Stimulated activated CD8-positive, alpha-beta memory T cell treated with anti-CD3 and anti-CD28 coated beads, Interleukin-2, amount 100 ng/mL, for 1 hour (primary cell): ENCODE data around the gene APOL3.
"Not testable (repeated sequence)": the region's sequence is repeated elsewhere in the genome, so short reads cannot be mapped to it uniquely, and the experiment has no call there.

Experiments used
- DNase-seq, 2 donors: peaks; one replicate each; pipeline ENCODE4 v3.0.0-alpha.2; 2020; ENCODE audit warnings: low read depth in 2 of 2

Gene APOL3

GRCh38 chr22:36156515-36157419 is 3.8 kb downstream of the APOL3 start:
- DNase-seq: peak; percentile 31 to 45

DNA sequence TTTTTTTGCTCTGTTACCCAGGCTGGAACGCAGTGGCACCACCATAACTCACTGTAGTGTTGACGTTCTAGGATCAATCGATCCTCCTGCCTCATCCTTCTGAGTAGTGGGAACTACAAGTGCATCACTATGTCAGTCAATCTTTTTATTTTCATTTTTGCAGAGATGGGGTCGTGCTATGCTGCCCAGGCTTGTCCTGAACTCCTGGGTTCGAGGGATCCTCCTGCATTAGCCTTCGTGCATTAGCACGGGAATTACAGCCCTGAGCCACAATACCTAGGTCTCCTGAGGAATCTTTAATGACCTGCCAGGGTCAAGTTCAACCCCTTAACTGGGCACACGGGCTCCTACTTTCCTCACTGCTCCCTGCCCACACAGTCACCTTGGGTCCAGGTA is 4.4 kb downstream of the APOL3 start:
- no peak for DNase-seq

GRCh38 chr22:36155702-36156101 is 4.9 kb downstream of the APOL3 start:
- no peak for DNase-seq

- no peak for DNase-seq
These were observed 6.1 kb downstream of the APOL3 start for GRCh38 chr22:36154423-36154945.

GRCh38 chr22:36153501-36154422 is 6.8 kb downstream of the APOL3 start:
- no peak for DNase-seq

- DNase-seq: not testable (repeated sequence)
These were observed 7.7 kb downstream of the APOL3 start for GRCh38 chr22:36152821-36153220.

DNA sequence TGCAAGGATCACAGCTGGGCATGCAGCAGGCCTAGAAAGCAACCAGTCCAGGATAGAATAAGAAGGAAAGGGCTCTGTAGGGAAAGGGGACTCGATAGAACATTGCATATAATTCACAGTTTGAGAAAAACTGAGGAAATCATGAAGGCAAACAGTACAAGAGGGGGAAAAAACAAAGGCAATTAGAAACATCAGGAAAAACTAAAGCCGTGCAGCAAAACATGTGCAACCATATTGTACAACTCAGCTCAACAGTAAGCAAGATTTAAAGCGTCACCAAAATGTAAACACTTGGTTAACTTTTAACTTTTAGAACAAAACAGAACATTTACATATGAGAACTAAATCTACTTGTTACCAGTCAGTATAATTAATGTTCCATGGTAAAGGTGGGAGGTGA is 8.5 kb downstream of the APOL3 start:
- DNase-seq: no peak

GRCh38 chr22:36151006-36151595 is 9.5 kb downstream of the APOL3 start:
- no peak for DNase-seq

- DNase-seq: no peak
These were observed 11.1 kb downstream of the APOL3 start for GRCh38 chr22:36149441-36149840.

DNA sequence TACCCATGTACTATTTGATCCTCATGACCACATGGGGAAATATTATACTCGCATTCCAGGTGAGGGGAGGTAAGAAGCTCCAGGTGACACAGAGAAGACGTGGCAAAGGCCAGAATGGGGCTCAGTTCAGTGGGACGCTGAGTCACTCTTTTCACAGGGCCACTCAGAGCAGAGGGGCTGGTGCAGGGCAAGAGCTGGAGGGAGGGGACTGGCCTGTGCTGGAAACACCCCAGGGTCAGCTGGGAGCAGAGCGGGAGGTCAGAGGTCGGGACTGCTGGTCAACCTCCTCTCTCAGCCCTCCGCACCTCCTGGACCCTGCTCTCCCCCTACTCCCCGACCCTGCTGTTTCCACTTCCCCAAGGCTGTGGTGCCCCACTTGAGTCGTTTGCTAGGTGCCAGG is 12.1 kb downstream of the APOL3 start:
- no peak for DNase-seq

DNA sequence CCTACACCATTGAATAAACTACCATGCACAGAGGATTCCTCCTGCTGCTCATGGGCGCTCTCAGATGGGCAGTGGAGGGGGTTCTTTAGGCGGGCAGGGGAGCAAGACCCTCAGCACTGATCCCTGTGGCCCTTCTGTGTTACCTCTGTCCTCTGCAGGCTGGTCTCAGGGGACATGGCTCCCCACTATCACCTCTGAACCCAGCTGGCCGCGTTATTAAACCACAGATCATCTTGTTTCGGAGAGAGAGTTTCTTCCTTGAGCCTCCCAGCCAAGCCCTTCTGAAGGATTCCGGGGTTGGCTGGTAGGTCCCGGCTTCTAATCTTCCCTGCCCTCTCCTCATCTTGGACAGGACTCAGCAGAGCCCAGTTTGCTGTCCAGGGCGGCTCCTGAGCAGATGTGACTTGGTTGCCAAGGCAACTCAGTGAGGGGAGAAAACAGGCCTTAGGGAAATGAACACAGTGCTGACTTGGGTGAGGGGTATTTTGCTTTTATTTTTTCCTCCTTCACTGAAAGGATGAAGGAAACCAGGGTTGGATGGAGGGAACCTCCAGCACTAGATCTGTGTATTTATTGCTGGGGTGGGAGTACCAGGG is 13.3 kb downstream of the APOL3 start:
- DNase-seq: no peak

DNA sequence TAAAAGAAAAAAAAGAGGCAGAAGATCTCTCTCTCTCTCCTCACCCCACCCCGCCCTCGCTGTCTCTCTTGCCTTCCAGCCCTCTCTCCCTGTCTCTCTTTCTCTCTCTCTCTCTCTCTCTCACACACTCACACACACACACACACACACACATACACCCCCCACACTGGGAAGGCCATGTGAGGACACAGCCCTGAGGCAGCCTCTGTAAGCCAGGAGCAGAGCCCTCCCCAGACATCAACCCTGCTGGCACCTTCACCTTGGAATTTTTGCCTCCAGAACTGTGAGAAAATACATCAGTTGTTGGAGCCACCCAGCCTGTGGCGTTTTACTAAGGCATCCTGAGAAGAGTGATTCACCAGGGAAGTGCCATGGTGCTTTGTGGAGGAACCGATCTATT is 14.7 kb downstream of the APOL3 start:
- no peak for DNase-seq

DNA sequence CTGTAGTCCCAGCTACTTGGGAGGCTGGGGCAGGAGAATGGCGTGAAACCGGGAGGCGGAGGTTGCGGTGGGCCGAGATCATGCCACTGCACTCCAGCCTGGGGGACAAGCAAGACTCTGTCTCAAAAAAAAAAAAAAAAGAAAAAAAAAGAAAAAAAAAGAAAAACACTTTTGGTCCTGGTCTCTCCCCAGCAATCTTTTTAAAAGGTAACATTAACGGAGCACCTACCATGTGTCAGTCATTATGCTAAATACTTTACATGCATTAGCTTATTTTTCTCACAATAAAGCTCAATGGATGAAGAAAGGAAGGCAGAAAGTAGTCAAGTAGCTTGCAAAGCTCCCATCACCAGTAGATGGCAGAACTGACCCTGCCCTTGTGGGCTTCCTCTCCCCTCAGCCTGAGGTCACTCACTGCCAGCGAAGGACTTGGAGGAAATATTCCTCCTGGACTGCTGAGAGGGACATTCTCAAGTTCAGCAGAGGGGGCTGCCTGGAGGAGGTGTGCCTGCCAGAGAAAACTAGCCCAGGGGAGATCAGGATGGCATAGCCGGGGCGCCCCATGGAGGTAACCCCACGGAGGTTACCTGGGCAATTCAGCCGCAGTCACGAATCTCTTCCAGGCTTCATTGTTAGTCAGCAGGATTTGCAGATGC is 15.5 kb downstream of the APOL3 start:
- no peak for DNase-seq

DNA sequence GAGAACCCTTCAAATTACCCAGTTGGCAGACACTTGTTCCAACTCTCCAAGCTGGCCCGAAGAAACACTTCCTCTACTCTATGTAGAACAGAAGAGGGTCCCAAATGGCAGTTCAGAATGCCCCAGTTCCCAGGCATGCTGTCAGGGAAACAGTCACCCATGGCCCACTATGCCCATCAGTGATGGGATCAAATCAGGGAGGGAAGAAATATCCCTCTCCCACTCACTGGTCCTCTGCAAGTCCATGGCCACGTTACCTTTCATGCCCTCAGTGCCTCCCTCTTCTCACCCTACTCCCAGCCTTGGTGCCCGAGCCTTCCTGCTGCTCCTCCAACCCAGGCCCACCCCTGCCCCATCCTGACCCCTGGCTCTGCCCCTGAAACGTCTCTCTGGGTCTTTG is 16.6 kb downstream of the APOL3 start:
- DNase-seq: no peak

DNA sequence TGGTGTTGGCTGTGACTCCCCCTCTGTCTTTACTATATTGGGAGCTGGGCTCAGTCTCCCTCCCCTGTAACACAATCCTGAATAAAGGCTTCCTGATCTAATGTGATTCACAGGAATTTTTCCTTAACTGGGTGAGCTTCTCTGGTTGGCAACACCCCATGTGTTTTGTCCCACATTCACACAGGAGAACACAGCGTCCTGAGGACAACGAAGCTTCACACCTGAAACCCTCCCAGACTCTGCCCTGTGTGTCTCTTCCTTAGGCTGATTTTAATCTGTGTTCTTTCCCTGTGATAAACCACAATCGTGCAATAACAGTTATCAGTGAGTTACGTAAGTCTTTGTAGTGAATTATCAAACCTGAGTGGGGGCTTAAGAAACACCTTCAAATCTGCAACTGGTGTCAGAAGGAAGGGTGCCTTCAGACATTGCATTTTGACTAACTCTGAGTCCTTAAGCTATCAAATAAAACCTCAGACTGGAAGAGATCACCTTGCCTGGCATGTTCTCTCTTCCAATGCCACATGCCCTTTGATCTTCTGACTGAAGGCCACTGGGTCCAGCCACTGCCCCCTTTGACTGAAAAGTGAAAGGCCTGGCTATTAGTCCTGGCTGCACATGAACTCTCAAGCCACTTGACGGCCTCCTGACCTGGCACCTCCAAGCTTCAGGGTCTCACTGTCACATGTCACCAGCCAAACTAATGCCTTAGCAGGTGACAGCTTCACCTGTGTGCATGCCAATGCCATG is 17.3 kb downstream of the APOL3 start:
- no peak for DNase-seq

- no peak for DNase-seq
These were observed 19.1 kb downstream of the APOL3 start for GRCh38 chr22:36141481-36141880.

GRCh38 chr22:36138709-36139108 is 21.8 kb downstream of the APOL3 start:
- not testable (repeated sequence) for DNase-seq

- DNase-seq: no peak
These were observed 23.6 kb downstream of the APOL3 start for GRCh38 chr22:36136988-36137387.

DNA sequence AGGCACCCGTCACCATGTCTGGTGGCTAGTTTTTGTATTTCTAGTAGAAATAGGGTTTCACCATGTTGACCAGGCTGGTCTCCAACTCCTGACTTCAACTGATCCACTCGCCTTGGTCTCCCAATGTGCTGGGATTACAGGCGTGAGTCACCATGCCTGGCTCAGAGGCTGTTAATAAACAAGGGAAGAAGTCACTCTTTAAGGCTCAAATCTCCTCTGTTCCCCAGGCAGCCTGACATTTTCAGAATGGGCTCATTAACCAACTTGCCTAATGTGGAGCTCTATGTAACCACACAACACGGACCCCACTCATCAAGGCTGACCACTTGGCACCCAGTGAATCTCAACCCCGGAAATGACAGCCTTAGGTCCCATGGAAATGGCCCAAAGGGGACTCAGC is 24.1 kb downstream of the APOL3 start:
- no peak for DNase-seq

GRCh38 chr22:36135306-36135980 is 25.1 kb downstream of the APOL3 start:
- DNase-seq: no peak
